Measurements from ENCODE around the gene PRKRIP1. TPM values are rescaled to one million over a fixed set of nuclear protein-coding genes. Genes with fewer than 3 reads are reported as not detected.

PRKRIP1 gene
- total RNA-seq, 1 experiment from 2014 or later, result 38.8 TPM

DNA sequence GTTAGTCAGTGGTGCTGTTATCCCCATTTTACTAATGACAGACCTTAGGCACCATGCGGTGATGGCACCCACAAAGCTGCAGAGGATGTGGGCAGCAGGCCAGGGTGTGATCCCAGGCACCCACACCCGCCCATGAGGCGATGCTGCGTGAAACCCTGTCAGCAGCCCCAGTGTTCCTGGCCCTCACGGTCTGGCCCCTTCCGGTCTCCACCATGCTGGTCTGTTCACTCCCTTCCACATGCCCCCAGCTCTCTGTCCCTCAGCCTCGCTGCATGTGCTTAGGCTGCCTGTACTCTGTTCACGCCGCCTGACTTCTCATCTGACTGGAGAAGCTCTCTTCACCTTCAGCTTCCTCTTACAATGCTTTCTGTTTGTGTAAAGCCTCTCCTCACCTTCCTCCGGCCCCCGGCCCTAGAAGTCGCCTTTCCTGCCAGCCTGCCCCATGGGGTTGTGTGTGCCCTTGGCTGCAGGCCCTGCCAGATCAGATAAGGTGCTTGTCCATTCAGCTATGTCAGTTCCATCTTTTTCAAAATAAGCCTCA, 19.6 kb downstream of the PRKRIP1 start:
- Histone ChIP-seq H2AFZ (ENCODE audit: low read length) (no peak overlapping the region), H3K9me3 (ENCODE audit: control insufficient read depth, low read depth, low read length) (no peaks in the 10 kb centered on the region), H2BK15ac (ENCODE audit: low read depth, low read length) (no peak overlapping the region), H2BK5ac (ENCODE audit: insufficient read length, low read length) (no peak overlapping the region), H3K18ac (ENCODE audit: insufficient read length, low read depth, low read length) (no peak overlapping the region), H3K23me2 (ENCODE audit: insufficient read length, low read depth, low read length, poor library complexity, severe bottlenecking) (no peaks in the 10 kb centered on the region), H4K20me1 (ENCODE audit: control insufficient read depth, insufficient read depth, insufficient read length) (no peaks in the 10 kb centered on the region), H3K23ac (ENCODE audit: insufficient read length, low read depth, low read length) (no peak overlapping the region), H3T11ph (ENCODE audit: low read length) (no peak overlapping the region), H4K8ac (replicated peaks; ENCODE audit: insufficient read length, low read depth, low read length) (no peak overlapping the region), H3K79me1 (ENCODE audit: insufficient read depth, low read depth, low read length, poor library complexity, severe bottlenecking) (no peaks in the 10 kb centered on the region), H3K27ac (ENCODE audit: insufficient read length, low read depth, low read length) (no peak overlapping the region), H3K79me2 (ENCODE audit: insufficient read depth, low read length) (no peaks in the 10 kb centered on the region), H2BK12ac (ENCODE audit: insufficient read length, low read depth, low read length) (no peak overlapping the region), H2BK20ac (ENCODE audit: low read depth, low read length, poor library complexity, severe bottlenecking) (no peak overlapping the region), H3K9ac (ENCODE audit: extremely low read depth, insufficient read length, low read length) (no peak overlapping the region), H2BK120ac (ENCODE audit: low read depth, low read length, poor library complexity, severe bottlenecking) (no peak overlapping the region), H4K5ac (ENCODE audit: insufficient read length, low read depth, low read length) (no peak overlapping the region), H2AK5ac (ENCODE audit: insufficient read length, low read length) (no peak overlapping the region), H3K4me1 (ENCODE audit: insufficient read depth, low read length) (no peaks in the 10 kb centered on the region), H3K14ac (ENCODE audit: insufficient read depth, low read length) (no peak overlapping the region), H3K4ac (ENCODE audit: low read depth, low read length) (no peak overlapping the region), H4K91ac (ENCODE audit: insufficient read length, low read depth, low read length) (no peak overlapping the region), H3K56ac (ENCODE audit: insufficient read length, low read depth, low read length) (no peak overlapping the region), H3K4me2 (ENCODE audit: insufficient read depth, insufficient read length, low read length) (no peak overlapping the region), H3K27me3 (ENCODE audit: insufficient read depth, low read length) (no peaks in the 10 kb centered on the region)
- WGBS (ENCODE audit: extremely low coverage, insufficient read length, low lambda C conversion rate), result no CpG with 5 or more reads among the region's 12 CpGs
- Mint-ChIP-seq H3K27ac (no peak overlapping the region), H3K36me3 (ENCODE audit: insufficient read depth in 1 of 3, low read depth in 3 of 3) (peaks cover 18 to 77% (median 70%) of the 10 kb centered on the region in 3 experiments), H3K9me3 (no peaks in the 10 kb centered on the region), H3K4me3 (no peak overlapping the region), H3K4me1 (peaks cover 2 to 4% of the 10 kb centered on the region in 2 experiments; a peak in 3 of 4 replicates), H3K27me3 (ENCODE audit: low read depth) (no peaks in the 10 kb centered on the region)
- DNase-seq, result no peak
- TF ChIP-seq, protein P1, sequence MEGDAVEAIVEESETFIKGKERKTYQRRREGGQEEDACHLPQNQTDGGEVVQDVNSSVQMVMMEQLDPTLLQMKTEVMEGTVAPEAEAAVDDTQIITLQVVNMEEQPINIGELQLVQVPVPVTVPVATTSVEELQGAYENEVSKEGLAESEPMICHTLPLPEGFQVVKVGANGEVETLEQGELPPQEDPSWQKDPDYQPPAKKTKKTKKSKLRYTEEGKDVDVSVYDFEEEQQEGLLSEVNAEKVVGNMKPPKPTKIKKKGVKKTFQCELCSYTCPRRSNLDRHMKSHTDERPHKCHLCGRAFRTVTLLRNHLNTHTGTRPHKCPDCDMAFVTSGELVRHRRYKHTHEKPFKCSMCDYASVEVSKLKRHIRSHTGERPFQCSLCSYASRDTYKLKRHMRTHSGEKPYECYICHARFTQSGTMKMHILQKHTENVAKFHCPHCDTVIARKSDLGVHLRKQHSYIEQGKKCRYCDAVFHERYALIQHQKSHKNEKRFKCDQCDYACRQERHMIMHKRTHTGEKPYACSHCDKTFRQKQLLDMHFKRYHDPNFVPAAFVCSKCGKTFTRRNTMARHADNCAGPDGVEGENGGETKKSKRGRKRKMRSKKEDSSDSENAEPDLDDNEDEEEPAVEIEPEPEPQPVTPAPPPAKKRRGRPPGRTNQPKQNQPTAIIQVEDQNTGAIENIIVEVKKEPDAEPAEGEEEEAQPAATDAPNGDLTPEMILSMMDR (conservative IDR thresholded peaks at IDR 0.05), result no peak

Data from H9 (cell line).